HG02970 (cell line): ENCODE results near the gene CUEDC2.

Experiments
- ATAC-seq: cut with Tn5 transposase; IDR thresholded peaks from one replicate; pipeline ENCODE4 v1.9.1; 2021; ENCODE audit warnings: mild to moderate bottlenecking, moderate library complexity, moderate number of reproducible peaks; ENCODE audit not compliant: unreplicated experiment, low FRiP score

The CUEDC2 gene

GRCh38 chr10:102411341-102412255, 20.8 kb downstream of the CUEDC2 start:
- no peak for ATAC-seq

GRCh38 chr10:102410429-102411073, 21.8 kb downstream of the CUEDC2 start:
- ATAC-seq = no peak

GRCh38 chr10:102409604-102410428, 22.6 kb downstream of the CUEDC2 start:
- no peak for ATAC-seq

- no peak for ATAC-seq
These were observed 23.4 kb downstream of the CUEDC2 start for GRCh38 chr10:102408728-102409603.

- ATAC-seq = no peak
These were observed 24.1 kb downstream of the CUEDC2 start for GRCh38 chr10:102408131-102408727.

GRCh38 chr10:102407425-102408130, 24.8 kb downstream of the CUEDC2 start:
- ATAC-seq = no peak

GRCh38 chr10:102406815-102407214, 25.6 kb downstream of the CUEDC2 start:
- no peak for ATAC-seq

- no peak for ATAC-seq
These were observed 26.7 kb downstream of the CUEDC2 start for GRCh38 chr10:102405632-102406031.

GRCh38 chr10:102405108-102405571, 27.2 kb downstream of the CUEDC2 start:
- ATAC-seq = no peak

GRCh38 chr10:102404361-102405107, 27.8 kb downstream of the CUEDC2 start:
- ATAC-seq = no peak

GRCh38 chr10:102403115-102403514, 29.3 kb downstream of the CUEDC2 start:
- ATAC-seq = no peak

- ATAC-seq = no peak
These were observed 29.9 kb downstream of the CUEDC2 start for GRCh38 chr10:102402512-102402896.

GRCh38 chr10:102401735-102402511, 30.5 kb downstream of the CUEDC2 start:
- no peak for ATAC-seq

- ATAC-seq = no peak
These were observed 31.1 kb downstream of the CUEDC2 start for GRCh38 chr10:102401342-102401654.

- ATAC-seq = no peak
These were observed 31.6 kb downstream of the CUEDC2 start for GRCh38 chr10:102400598-102401341.

- ATAC-seq = no peak
These were observed 32.3 kb downstream of the CUEDC2 start for GRCh38 chr10:102400076-102400475.
